Measurements from ENCODE around the gene VSTM1.

- TF ChIP-seq POLR2A (IDR thresholded peaks at IDR 0.05) = no peak
- no peak for TF ChIP-seq CTCF (IDR thresholded peaks at IDR 0.05)
These were observed 68.9 kb downstream of the VSTM1 start for GRCh38 chr19:53994811-53995210.

Data from breast epithelium (tissue), 3 donors.